GM13976 (cell line): ENCODE results near the gene MKS1.

Experiments
- DNase-seq: peaks from one replicate; pipeline ENCODE4 v3.0.0; 2012; ENCODE audit warnings: low spot score
- in situ Hi-C: fragments of 300-500 bp; cut with MboI; formaldehyde crosslinking; loops from one replicate; pipeline ENCODE4 v1.12.0; 2022; ENCODE audit warnings: low sequenced_read_pairs, mixed read lengths, inconsistent platforms; ENCODE audit not compliant: unreplicated experiment
- TF ChIP-seq, protein P1 (sequence below): IDR thresholded peaks from 2 replicates; pipeline ENCODE4 v1.5.1; 2012; ENCODE audit warnings: borderline replicate concordance, mild to moderate bottlenecking; ENCODE audit not compliant: insufficient read depth; ENCODE audit errors: extremely low read depth, missing control alignments, control extremely low read depth

MKS1 gene

DNA sequence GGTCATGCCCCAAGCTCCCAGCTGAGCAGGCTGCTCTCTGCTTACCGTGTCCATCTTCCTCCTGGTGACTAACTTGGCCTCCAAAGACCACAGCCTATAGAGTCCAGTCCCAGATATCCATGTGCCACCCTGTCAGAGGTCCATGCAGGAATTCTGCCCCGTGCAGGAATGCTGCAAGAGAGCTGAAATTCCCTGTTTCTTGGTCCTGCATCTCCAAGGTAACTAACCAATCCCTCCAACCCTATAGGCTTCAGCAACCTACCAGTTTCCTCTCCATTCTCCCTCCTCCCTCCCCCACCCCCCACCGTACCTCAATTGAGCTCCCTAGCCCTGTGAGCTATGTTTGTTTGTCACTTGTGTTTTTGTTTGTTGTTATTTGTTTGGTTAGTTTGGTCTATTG is 9.6 kb upstream of the MKS1 start:
- in situ Hi-C loops: no loop called here
- TF ChIP-seq, protein P1, sequence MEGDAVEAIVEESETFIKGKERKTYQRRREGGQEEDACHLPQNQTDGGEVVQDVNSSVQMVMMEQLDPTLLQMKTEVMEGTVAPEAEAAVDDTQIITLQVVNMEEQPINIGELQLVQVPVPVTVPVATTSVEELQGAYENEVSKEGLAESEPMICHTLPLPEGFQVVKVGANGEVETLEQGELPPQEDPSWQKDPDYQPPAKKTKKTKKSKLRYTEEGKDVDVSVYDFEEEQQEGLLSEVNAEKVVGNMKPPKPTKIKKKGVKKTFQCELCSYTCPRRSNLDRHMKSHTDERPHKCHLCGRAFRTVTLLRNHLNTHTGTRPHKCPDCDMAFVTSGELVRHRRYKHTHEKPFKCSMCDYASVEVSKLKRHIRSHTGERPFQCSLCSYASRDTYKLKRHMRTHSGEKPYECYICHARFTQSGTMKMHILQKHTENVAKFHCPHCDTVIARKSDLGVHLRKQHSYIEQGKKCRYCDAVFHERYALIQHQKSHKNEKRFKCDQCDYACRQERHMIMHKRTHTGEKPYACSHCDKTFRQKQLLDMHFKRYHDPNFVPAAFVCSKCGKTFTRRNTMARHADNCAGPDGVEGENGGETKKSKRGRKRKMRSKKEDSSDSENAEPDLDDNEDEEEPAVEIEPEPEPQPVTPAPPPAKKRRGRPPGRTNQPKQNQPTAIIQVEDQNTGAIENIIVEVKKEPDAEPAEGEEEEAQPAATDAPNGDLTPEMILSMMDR: no peak
- DNase-seq: no peak

DNA sequence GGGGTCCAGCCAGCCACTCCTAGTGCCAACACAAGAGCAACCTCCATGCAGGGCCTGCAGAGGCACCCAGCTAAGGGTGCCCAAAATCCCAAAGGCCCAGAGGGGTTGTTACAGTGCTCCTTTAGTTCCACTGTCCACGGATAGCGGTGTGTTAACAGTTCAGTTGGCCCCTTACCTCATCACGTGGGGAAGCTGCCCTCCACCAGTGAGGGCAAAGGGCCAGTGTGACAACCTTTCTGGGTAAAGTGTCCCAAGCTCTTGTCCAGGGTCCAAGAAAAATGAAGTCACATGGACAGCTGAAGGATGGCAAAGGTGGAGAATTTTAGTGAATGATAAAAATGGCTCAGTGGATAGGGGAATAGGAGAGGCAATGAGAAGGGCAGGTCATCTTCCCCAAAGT is 8.7 kb upstream of the MKS1 start:
- TF ChIP-seq, protein P1: no peak
- in situ Hi-C loops: no loop called here
- no peak for DNase-seq

DNA sequence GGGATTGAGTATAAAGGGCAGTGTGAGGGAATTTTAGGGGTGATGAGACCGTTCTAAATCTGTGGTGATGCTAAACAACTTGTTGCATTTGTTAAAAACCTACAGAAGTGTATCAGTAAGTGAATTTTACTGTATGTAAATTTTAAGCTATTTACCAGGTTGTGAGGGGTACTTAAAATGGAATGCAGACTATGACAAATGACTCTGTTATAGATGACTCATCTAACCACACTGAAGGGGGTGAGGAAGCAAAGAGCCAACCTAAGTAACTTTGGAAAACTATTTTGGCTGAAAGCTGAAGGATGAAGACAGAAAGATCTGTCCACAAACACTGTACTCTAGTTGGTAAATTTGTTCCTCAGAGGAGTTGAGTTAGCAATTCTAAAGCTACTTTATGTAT is 5.3 kb upstream of the MKS1 start:
- DNase-seq: no peak
- TF ChIP-seq, protein P1: no peak
- in situ Hi-C loops: no loop called here

DNA sequence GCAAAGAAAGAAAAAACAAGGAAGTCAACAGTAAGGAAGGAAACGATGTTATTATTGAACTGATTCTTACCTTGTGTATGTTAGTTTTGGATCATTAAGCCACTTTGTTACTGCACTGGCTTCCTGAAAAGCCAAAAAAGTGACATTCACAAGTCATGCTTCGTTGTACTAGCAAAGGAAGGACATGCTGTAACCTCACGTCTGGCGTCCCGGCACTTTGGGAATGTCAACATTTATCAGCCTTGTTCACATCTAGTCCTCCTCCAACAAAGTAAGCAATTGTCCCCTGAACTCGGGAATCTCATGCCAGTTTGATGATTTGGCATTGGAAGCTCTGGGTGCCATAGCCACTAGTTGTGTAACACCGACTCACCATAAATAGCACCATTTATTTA is 731 bp upstream of the MKS1 start:
- TF ChIP-seq, protein P1: no peak
- in situ Hi-C loops: no loop called here
- DNase-seq: no peak

DNA sequence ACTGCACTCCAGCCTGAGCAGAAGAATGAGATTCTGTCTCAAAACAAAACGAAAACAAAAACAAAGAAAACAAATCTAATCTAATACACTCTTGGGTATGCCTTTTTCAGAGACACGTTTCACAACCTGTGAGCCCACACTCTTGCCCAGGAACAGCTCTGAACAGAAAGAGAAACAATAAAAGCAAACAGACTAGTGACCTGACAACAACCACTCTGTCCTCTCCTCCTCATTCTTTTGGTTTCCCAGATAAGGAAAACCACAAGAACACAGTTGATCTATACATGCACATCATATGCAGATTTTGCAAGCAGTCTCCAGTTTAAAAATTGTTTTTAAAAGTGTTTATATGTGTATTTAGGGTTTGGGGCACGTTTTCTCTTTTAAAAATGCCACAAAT is 1.3 kb downstream of the MKS1 start:
- DNase-seq: no peak
- in situ Hi-C loops: no loop called here
- TF ChIP-seq, protein P1: no peak

DNA sequence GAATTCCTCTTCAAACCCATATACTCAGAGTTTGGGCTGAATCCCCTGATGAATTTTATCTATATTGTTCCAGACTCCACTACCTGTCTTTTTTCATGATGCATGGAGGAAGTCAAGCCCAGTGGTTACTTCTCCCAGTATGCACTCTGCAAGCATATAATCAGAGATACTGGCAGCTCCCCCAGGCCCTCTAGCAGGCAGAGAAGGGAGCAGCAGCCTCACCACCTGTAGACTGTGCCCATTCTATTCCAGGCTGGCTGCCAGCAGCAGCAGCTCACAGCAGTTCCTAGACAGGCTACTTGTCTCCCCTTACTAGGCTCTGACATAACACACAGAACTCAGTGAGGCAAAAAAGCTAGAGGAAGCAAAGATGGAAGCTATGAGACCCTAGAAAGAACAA is 3.4 kb downstream of the MKS1 start:
- DNase-seq: no peak
- TF ChIP-seq, protein P1: no peak
- in situ Hi-C loops: no loop called here

DNA sequence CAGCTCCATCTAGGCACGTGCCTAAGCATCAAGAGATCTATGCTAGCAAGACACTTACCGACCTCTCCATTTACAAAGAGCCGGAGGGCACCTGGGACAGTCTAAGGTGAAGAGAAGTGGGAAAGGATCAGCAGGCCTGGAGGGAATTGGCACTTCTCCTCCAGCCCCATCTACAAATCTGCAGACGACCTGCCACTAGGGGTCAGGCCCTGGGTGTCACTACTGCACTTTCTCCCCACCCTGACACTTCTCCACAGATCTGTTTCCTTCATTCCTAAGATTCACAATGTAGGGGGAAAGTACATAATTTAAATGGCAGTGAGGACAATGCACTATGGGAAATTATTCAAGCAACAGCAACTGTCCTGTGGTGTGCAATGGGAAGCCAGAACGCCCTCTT is 8.1 kb downstream of the MKS1 start:
- TF ChIP-seq, protein P1: peak; percentile 23
- in situ Hi-C loops: no loop called here
- no peak for DNase-seq
